Heart left ventricle (tissue), 16 donors: Measurements from ENCODE around the gene WASL. TPM values are rescaled to one million over a fixed set of nuclear protein-coding genes. Genes with fewer than 3 reads are reported as not detected.

Experiments
- ATAC-seq, 4 donors: fragments of 200-7000 bp; cut with Tn5 transposase; one replicate each; pipeline ENCODE4 v1.9.1; 2020 to 2022; ENCODE audit warnings: moderate library complexity in 4 of 4, mild to moderate bottlenecking in 3 of 4, moderate number of reproducible peaks in 1 of 4
- DNase-seq, 5 donors: peaks; one replicate each; pipeline ENCODE4 v3.0.0-alpha.2; 2020
- H3K27ac ChIP-seq, 12 donors: fragments of 200-600 bp; sonication (generic) in 4 of 12; one replicate each; pipeline versions ENCODE4 v1.5.0 to v1.8.0; 2016 to 2022; ENCODE audit warnings: mild to moderate bottlenecking in 2 of 12
- H3K27me3 ChIP-seq, 9 donors: fragments of 200-600 bp; sonication (generic) in 2 of 9; one replicate each; pipeline versions ENCODE4 v1.5.1 to v1.8.0; 2016 to 2022; ENCODE audit warnings: mild to moderate bottlenecking in 3 of 9
- H3K36me3 ChIP-seq, 9 donors: fragments of 200-600 bp; sonication (generic) in 2 of 9; one replicate each; pipeline versions ENCODE4 v1.5.0 to v1.8.0; 2018 to 2022; ENCODE audit warnings: mild to moderate bottlenecking in 2 of 9
- H3K4me1 ChIP-seq, 12 donors: fragments of 200-600 bp; sonication (generic) in 4 of 12; one replicate each; pipeline versions ENCODE4 v1.5.0 to v1.8.0; 2016 to 2022; ENCODE audit warnings: mild to moderate bottlenecking in 3 of 12
- H3K4me3 ChIP-seq, 12 donors: fragments of 200-600 bp; sonication (generic) in 4 of 12; one replicate each; pipeline versions ENCODE4 v1.5.0 to v1.8.0; 2017 to 2022; ENCODE audit warnings: mild to moderate bottlenecking in 9 of 12, moderate library complexity in 4 of 12
- H3K9me3 ChIP-seq, 12 donors: fragments of 200-600 bp; sonication (generic) in 4 of 12; one replicate each; pipeline versions ENCODE4 v1.5.0 to v1.8.0; 2016 to 2022; ENCODE audit warnings: mild to moderate bottlenecking in 1 of 12
- CTCF ChIP-seq, 12 donors: fragments of 200-600 bp; sonication (generic) in 4 of 12; IDR thresholded peaks; one replicate each; pipeline versions ENCODE4 v1.5.0 to v1.8.0; 2018 to 2022; ENCODE audit warnings: antibody characterized with exemption in 12 of 12, mild to moderate bottlenecking in 5 of 12
- POLR2A ChIP-seq, 2 donors: fragments of 450-650 bp; IDR thresholded peaks; one replicate each; pipeline ENCODE4 v1.6.1; 2017; ENCODE audit warnings: antibody characterized with exemption in 2 of 2, mild to moderate bottlenecking in 2 of 2, moderate library complexity in 2 of 2
- WGBS, 4 donors: extraction: QIAGEN DNeasy Blood & Tissue Kit in 2 of 4; methylation state at CpG; one replicate each; pipeline versions ENCODE4 v1.1.5 to v1.1.7; 2013 to 2018; 5-methylcytosine and 5-hydroxymethylcytosine counted together
- intact Hi-C, 10 donors: fragments of 100-400 bp; cut with DNase I; formaldehyde crosslinking; loops; one replicate each; pipeline versions ENCODE4 v1.11.1 to v1.14.2; 2022
- polyA plus RNA-seq, 2 donors: library from polyadenylated mRNA; stranded (reverse); fragments of 200-250 nt; gene quantifications; one replicate each; pipeline ENCODE4 v1.2.3, GENCODE V29; 2013
- total RNA-seq, 9 donors: library from RNA; depleted of rRNA in 2 of 9; stranded (reverse); fragments of >200 nt in 2 of 9; fragmentation: NEBNext Ultra II Directional in 3 of 9; extraction: Animal tissue kit (Norgen Biotek cat#: 25700) in 3 of 9; gene quantifications; one replicate each; pipeline versions ENCODE4 v1.1.0 to v1.2.4, GENCODE V29; 2016 to 2023
- donor health status: ischemic (EF 13 %, LVEDD 7.1; RV severe dilation, severe dysfunction).
- donor health status: healthy with polysubstance abuse.
- donor health status: DM: no; HTN: yes; CAD: no.
- donor health status: DM: no; HTN: no; CAD: no.
- donor health status: ischemic (EF 25% LVEDD 6.9; RV normal size, moderate dysfunction).
- donor health status: ischemic (EF 25% LVEDD 5.7; RV mildly dilated, moderate dysfunction).
- donor health status: healthy.
- donor health status: DM: yes; HTN: yes; CAD: no.
- donor health status: ischemic (EF 35%, LVEDD 5.7; RV mildly dilated, moderate dysfunction).
- donor health status: nonischemic (EF 11% LVEDD 7.7; RV severe dilation, severe dysfunction).
- donor health status: DM: yes; HTN: yes; CAD: no.
- donor health status: PGD.
- donor health status: ischemic (EF 29% LVEDD 5.4; RV normal size, mild dysfunction).
- donor health status: nonischemic (EF 23%, LVEDD 6.1; RV moderate dilation, normal function).

WASL gene
- total and polyA plus RNA-seq, 11 donors, result 11.2 to 30.3 (median 23.3) TPM

DNA sequence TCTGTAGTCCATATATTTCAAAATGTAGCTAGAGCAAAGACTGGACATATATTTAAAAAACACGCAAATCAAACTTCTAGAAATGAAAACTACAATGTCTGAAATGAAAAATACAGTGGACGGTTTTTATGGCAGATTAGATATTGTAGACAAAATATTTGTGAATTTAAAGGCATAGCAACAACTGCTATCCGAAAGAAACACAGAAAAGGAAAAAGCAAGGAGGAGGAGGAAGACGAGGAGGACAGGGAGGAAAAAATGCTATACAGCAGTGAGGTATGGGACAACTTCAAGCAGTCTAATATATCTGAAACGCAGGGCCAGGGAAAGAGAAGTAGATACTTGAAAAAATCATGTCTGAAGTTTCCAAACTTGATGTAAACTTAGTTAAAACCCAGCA, 13.3 kb downstream of the WASL start:
- ATAC-seq (no peak), DNase-seq (no peak)
- 85 to 96% (median 92%) methylated on average over 5 of the region's 5 CpGs for WGBS, 4 donors
- Histone ChIP-seq H3K27ac (no peak overlapping the region), H3K4me3 (no peak overlapping the region), H3K27me3 (no peaks in the 10 kb centered on the region), H3K4me1 (peaks cover 0 to 21% (median 5%) of the 10 kb centered on the region in 12 donors), H3K36me3 (no peaks in the 10 kb centered on the region), H3K9me3 (peaks cover 0 to 54% (median 12%) of the 10 kb centered on the region in 12 donors)
- intact Hi-C loops, result no loop called here
- TF ChIP-seq POLR2A (IDR thresholded peaks at IDR 0.05), result no peak
- no peak for TF ChIP-seq CTCF (IDR thresholded peaks at IDR 0.05)

GRCh38 chr7:123734498-123734897, 14.3 kb downstream of the WASL start:
- intact Hi-C loops, result no loop called here
- Histone ChIP-seq H3K36me3 (no peaks in the 10 kb centered on the region), H3K9me3 (peaks cover 0 to 57% (median 12%) of the 10 kb centered on the region in 12 donors), H3K4me3 (no peak overlapping the region), H3K27me3 (no peaks in the 10 kb centered on the region), H3K27ac (no peak overlapping the region), H3K4me1 (peaks cover 0 to 15% (median 6%) of the 10 kb centered on the region in 12 donors)
- no peak for ATAC-seq
- TF ChIP-seq CTCF (IDR thresholded peaks at IDR 0.05) (no peak), POLR2A (IDR thresholded peaks at IDR 0.05) (no peak)
- no peak for DNase-seq
- WGBS, 4 donors, result 79 to 96% (median 86%) methylated on average over 3 of the region's 3 CpGs

DNA sequence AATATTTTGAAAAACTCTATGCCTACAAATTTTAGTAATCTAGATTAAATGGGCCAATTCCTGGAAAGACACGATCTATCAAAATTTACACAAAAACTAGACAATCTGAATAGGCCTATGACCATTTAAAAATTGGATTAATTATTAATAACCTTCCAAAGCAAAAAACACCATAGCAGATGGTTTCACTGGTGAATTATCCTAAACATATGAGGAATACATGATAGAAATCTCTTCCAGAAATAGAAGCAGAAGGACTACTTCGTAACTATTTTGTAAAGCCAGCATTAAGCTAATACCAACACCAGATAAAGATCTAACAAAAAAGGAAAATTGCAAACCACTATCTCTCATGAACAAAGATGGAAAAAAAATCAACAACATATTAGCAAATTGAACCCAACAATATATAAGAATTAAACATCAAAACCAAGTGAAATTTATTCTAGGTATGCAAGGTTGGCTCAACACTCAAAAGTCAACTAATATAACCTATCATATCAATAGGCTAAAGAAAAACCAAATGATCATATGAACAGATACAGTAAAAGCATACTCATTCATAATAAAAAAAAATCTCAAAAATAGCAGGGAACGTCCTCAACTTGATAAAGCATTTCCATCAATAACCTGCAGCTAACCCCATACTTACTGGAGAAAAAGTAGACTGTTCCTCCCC, 16.3 kb downstream of the WASL start:
- TF ChIP-seq POLR2A (IDR thresholded peaks at IDR 0.05) (no peak), CTCF (IDR thresholded peaks at IDR 0.05) (no peak)
- intact Hi-C loops, result no loop called here
- ATAC-seq (no peak), DNase-seq (no peak)
- Histone ChIP-seq H3K4me1 (peaks cover 0 to 17% (median 0%) of the 10 kb centered on the region in 12 donors), H3K9me3 (peaks cover 0 to 57% (median 12%) of the 10 kb centered on the region in 12 donors), H3K27ac (no peak overlapping the region), H3K36me3 (no peaks in the 10 kb centered on the region), H3K27me3 (no peaks in the 10 kb centered on the region), H3K4me3 (no peak overlapping the region)
- 75 to 82% (median 79%) methylated on average over 3 of the region's 3 CpGs for WGBS, 4 donors

GRCh38 chr7:123729218-123729578, 19.6 kb downstream of the WASL start:
- peaks cover 0 to 28% (median 0%) of the 10 kb centered on the region in 12 donors for H3K9me3 ChIP-seq
- no peak overlapping the region for H3K4me3 ChIP-seq
- DNase-seq, result no peak
- H3K27me3 ChIP-seq, result no peaks in the 10 kb centered on the region
- ATAC-seq, result no peak
- TF ChIP-seq CTCF (IDR thresholded peaks at IDR 0.05), result no peak
- no peak for TF ChIP-seq POLR2A (IDR thresholded peaks at IDR 0.05)
- H3K27ac ChIP-seq, result no peak overlapping the region
- H3K36me3 ChIP-seq, result no peaks in the 10 kb centered on the region
- peaks cover 0 to 47% (median 26%) of the 10 kb centered on the region in 12 donors for H3K4me1 ChIP-seq
- intact Hi-C loops, result no loop called here
- 46 to 54% (median 50%) methylated on average over 1 of the region's 1 CpG for WGBS, 4 donors
